COLO668 (cell line): Measurements from ENCODE around the gene PRSS8.
"Not testable (repeated sequence)": the region's sequence is repeated elsewhere in the genome, so short reads cannot be mapped to it uniquely, and the experiment has no call there.

ENCODE experiments used
- DNase-seq: peaks from one replicate; lab custom pipeline; 2025; ENCODE audit not compliant: unreplicated experiment; lab: John Stamatoyannopoulos, UW

PRSS8 gene

GRCh38 chr16:31135535-31136286 is at the start of gene PRSS8:
Gene PRSS8, minus strand, starts transcription at chr16:31135727. Its CDS starts 229 bp downstream, at chr16:31135498.
- DNase-seq: peak; percentile 59

GRCh38 chr16:31184888-31185287 is 49.4 kb upstream of the PRSS8 start:
- DNase-seq: no peak

- no peak for DNase-seq
These were observed 48.2 kb upstream of the PRSS8 start for GRCh38 chr16:31183432-31184428.

- DNase-seq: no peak
These were observed 46.9 kb upstream of the PRSS8 start for GRCh38 chr16:31182391-31182790.

- peak; percentile 37 for DNase-seq
These were observed 45.7 kb upstream of the PRSS8 start for GRCh38 chr16:31181102-31181830.

DNA sequence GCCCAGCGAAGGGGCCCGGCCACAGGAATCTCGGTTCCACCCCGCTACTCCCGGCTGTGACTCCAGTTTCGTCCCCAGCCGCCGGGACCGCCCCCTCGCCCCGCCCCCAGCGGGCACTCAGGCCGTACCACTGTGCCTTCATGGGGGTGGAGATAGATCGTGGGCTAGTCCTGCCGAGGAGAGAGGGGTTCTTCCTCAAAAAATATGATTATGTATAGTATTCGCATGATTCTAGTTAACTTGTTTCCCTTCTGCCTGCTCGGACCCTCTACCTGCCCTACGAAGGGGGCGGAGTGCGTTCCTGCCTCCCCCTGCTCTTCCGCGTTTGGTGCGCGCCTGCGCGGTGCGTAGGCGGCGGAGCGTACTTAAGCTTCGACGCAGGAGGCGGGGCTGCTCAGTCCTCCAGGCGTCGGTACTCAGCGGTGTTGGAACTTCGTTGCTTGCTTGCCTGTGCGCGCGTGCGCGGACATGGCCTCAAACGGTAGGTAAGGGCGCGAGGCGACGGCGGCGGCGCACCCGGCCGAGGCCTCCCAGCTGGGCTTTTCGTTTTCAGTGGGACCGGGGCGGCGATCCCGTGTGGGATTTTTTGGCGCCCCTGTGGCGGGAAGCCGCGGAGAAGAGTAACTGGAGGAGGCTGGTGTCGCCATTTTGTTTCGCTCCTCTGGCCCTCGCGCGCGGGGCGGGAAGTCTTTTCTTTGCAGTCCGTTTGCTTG is 44.4 kb upstream of the PRSS8 start, which contains the start of gene FUS:
FUS (plus strand) TSS at position 393 of the 713 bp plus-strand sequence; CDS start at position 469, 76 bp downstream.
- peak; percentile 92 for DNase-seq

DNA sequence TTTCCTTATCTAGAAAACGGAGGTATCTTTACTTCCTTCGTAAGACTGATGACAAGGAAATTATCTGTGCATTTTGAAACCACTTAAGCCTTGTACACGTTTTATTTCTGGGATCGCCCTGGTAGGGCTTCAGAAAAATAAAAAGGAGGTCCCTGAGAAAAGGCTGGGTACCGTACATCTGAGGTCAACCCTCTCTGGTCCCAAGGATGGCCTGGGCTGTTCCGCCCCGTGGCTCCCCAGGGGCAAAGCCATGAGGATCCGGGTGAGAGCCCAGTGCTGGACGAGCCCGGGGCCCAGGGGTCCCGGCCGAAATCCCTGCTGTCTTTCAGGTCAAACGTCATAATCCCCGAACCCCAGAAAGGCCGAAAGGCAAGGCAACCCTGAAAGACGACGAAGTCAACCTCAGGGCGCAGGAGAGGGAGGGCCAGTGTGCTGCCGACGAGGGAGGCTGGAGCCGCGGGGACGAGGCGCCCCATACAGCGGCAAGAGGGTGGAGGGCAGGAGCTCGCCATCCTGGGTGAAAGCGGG is 43.8 kb upstream of the PRSS8 start:
- no peak for DNase-seq

- DNase-seq: peak; percentile 8
These were observed 41.6 kb upstream of the PRSS8 start for GRCh38 chr16:31177136-31177535.

DNA sequence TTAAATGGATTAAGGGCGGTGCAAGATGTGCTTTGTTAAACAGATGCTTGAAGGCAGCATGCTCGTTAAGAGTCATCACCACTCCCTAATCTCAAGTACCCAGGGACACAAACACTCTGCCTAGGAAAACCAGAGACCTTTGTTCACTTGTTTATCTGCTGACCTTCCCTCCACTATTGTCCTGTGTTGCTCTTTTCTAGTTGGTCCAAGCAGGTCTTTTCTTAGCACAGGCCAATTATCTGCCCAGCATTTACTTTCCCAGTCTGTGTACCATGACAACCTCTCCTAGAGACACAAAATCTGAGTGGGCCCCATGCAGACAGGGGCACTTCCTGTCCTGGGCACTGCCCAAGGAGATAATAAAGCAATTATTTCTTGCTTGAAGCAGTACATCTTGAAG is 34.5 kb upstream of the PRSS8 start:
- DNase-seq: peak; percentile 4

DNA sequence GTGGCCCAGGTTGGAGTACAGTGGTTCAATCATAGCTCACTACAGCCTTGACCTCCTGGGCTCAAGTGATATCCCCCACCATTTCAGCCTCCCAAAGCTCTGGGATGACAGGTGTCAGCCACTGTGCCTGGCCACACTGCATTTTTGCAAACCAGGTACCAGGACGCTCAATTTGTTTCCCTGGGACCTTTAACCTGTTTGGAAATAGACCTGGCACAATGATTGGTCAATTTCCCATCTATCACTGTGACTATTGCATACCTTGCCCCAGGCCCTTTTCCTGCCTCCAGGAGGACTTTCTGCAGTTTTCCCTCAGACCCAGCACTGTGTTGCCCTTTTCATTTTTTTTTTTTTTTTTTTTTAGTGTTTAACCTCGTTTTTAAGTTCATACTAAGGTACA is 33.3 kb upstream of the PRSS8 start:
- no peak for DNase-seq

DNA sequence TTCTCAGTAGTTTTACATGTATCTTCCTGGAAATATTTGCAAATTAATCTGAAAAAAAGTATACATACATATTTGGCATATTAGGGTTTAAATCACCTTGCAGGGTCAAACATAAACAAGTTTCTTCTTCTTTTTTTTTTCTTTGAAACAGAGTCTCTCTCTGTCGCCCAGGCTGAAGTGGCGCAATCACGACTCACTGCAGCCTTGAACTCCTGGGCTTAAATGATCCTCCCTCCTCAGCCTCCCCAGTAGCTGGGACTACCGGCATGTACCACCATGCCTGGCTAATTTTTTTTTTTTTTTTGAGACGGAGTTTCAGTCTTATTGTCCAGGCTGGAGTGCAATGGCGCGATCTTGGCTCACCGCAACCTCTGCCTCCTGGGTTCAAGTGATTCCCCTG is 31.8 kb upstream of the PRSS8 start:
- no peak for DNase-seq

GRCh38 chr16:31157136-31157535 is 21.6 kb upstream of the PRSS8 start:
- no peak for DNase-seq

DNA sequence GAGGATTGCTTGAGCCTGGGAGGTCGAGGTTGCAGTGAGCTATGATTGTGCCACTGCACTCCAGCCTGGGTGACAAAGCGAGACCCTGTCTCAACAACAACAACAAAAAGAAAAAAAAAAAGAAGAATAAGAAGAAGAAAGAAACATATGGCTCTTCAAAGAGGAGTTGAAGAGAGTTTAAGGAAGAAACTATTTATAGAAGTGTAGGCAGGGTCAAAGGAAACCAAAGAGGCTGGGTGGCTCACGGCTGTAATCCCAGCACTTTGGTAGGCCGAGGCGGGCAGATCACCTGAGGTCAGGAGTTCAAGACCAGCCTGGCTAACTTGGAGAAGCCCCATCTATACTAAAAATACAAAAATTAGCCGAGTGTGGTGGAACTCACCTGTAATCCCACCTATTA is 15.4 kb upstream of the PRSS8 start:
- DNase-seq: not testable (repeated sequence)

- DNase-seq: peak; percentile 63
These were observed 14.7 kb upstream of the PRSS8 start, which contains the start of gene PRSS36 for GRCh38 chr16:31149894-31150890. Gene PRSS36, minus strand, starts transcription at chr16:31150066. Its CDS starts 31 bp downstream, at chr16:31150035.

GRCh38 chr16:31149332-31149731 is 13.8 kb upstream of the PRSS8 start:
- peak; percentile 25 for DNase-seq

- no peak for DNase-seq
These were observed 13.4 kb upstream of the PRSS8 start for GRCh38 chr16:31148896-31149295.

DNA sequence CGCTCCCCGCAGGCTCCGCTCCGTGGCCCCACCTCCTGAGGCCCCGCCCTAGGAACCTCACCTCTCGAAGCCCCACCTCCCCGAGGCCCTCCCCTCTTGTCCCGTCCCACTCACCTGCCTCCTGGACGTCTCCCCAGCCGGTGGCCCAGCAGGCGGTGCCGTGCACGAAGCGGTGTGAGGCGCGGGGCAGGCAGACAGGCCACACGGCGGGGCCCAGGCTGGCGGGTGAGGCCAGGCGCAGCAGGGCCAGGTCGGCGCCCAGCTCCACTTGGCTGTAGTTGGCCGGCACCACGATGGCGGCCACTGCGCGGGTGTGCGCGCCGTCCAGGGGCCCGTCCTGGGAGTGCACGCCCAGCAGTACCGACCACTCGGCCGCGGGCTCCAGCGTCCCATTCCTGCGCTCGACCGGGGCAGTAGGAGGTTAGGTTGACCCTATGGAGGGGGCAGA is 12.8 kb upstream of the PRSS8 start:
- peak; percentile 61 for DNase-seq

DNA sequence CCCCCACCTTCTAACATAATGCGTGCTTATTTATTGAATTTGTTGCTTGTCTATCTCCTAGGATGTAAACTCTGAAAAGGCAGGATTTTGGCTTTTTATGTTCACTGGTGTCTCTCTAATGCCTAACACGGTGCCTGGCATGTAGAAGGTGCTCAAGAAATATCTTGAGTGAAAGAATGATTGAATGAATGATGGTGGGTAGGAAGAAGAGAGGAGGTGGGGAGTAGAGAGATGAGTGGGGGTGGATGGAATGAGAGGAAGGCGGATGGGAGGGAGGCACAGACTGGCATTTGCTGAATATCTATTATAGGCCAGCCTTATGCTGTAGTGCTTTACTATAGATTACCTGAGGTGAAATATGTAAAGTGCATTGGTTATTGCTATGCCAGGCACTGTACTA is 12.0 kb upstream of the PRSS8 start:
- no peak for DNase-seq
